HEK293T (cell line): ENCODE data around the gene NUDT14.

Experiments used
- CTCF ChIA-PET: fragments of 350-600 bp; formaldehyde crosslinking; extraction: SDS; loops from one replicate; lab custom pipeline; 2021; ENCODE audit warnings: antibody characterized with exemption, inconsistent platforms; lab: Yijun Ruan, JAX
- POLR2A ChIA-PET: fragments of 350-600 bp; formaldehyde crosslinking; extraction: SDS; loops from one replicate; lab custom pipeline; 2020; ENCODE audit warnings: antibody characterized with exemption, inconsistent platforms; lab: Yijun Ruan, JAX
- DNase-seq: peaks from one replicate; pipeline ENCODE4 v3.0.0; 2012; ENCODE audit warnings: mixed read lengths; ENCODE audit errors: extremely low spot score
- ARNT ChIP-seq: fragments of 450-650 bp; IDR thresholded peaks from 2 replicates; pipeline ENCODE4 v1.6.1; 2017; ENCODE audit warnings: mild to moderate bottlenecking
- BHLHE40 ChIP-seq: fragments of 450-650 bp; IDR thresholded peaks from 2 replicates; pipeline ENCODE4 v1.6.1; 2016; ENCODE audit warnings: mild to moderate bottlenecking, moderate library complexity, borderline replicate concordance
- CTBP1 ChIP-seq: fragments of 450-650 bp; IDR thresholded peaks from 2 replicates; pipeline ENCODE4 v1.6.1; 2016; ENCODE audit warnings: borderline replicate concordance
- ELF4 ChIP-seq: fragments of 450-650 bp; IDR thresholded peaks from 2 replicates; pipeline ENCODE4 v1.6.1; 2017; ENCODE audit warnings: antibody characterized with exemption
- FOXA1 ChIP-seq: fragments of 450-650 bp; IDR thresholded peaks from 2 replicates; pipeline ENCODE4 v1.6.1; 2016; ENCODE audit warnings: mild to moderate bottlenecking
- FOXK2 ChIP-seq: fragments of 450-650 bp; IDR thresholded peaks from 2 replicates; pipeline ENCODE4 v1.6.1; 2016; ENCODE audit warnings: mild to moderate bottlenecking
- FOXM1 ChIP-seq: fragments of 450-650 bp; IDR thresholded peaks from 2 replicates; pipeline ENCODE4 v1.6.1; 2017; ENCODE audit warnings: mild to moderate bottlenecking, borderline replicate concordance
- HDGF ChIP-seq: fragments of 450-650 bp; IDR thresholded peaks from 2 replicates; pipeline ENCODE4 v1.6.1; 2017; ENCODE audit warnings: antibody characterized with exemption, borderline replicate concordance
- L3MBTL2 ChIP-seq: fragments of 450-650 bp; conservative IDR thresholded peaks from 2 replicates; pipeline ENCODE4 v1.6.1; 2016; ENCODE audit warnings: mild to moderate bottlenecking
- LEF1 ChIP-seq: fragments of 450-650 bp; IDR thresholded peaks from 2 replicates; pipeline ENCODE4 v1.6.1; 2017; ENCODE audit warnings: mild to moderate bottlenecking, borderline replicate concordance
- NFRKB ChIP-seq: fragments of 450-650 bp; IDR thresholded peaks from 2 replicates; pipeline ENCODE4 v1.6.1; 2016; ENCODE audit warnings: mild to moderate bottlenecking, moderate library complexity
- SP1 ChIP-seq: fragments of 450-650 bp; IDR thresholded peaks from 2 replicates; pipeline ENCODE4 v1.6.1; 2017
- SUZ12 ChIP-seq: fragments of 450-650 bp; IDR thresholded peaks from 2 replicates; pipeline ENCODE4 v1.6.1; 2016; ENCODE audit warnings: mild to moderate bottlenecking
- TARDBP ChIP-seq: fragments of 450-650 bp; IDR thresholded peaks from 2 replicates; pipeline ENCODE4 v1.6.1; 2016
- ZNF384 ChIP-seq: fragments of 450-650 bp; IDR thresholded peaks from 2 replicates; pipeline ENCODE4 v1.6.1; 2016
- TF ChIP-seq, protein P1 (sequence below): fragments of 450-650 bp; IDR thresholded peaks from 2 replicates; pipeline ENCODE4 v1.6.1; 2016

NUDT14 gene

DNA sequence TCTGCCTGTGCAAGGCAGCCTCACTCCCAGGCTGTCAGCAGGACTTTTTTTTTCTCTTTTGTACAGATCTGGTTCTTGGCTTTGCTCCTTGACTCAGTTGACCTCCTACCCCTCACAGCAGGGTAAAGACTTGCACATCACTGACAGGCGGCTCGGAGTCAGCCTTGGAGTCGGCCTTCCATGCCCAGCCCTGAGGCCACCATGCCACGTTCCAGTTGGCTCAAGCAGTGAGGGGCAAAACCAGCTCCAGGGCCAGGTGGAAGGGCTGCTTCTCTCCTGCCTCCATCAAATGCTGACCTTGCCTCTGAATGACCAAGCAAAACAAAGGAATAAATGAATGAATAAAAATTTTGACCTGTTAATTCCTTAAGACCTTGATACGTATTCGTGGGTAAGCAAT is 40.1 kb downstream of the NUDT14 start:
- POLR2A ChIA-PET: no interaction called here
- CTCF ChIA-PET: no interaction called here

DNA sequence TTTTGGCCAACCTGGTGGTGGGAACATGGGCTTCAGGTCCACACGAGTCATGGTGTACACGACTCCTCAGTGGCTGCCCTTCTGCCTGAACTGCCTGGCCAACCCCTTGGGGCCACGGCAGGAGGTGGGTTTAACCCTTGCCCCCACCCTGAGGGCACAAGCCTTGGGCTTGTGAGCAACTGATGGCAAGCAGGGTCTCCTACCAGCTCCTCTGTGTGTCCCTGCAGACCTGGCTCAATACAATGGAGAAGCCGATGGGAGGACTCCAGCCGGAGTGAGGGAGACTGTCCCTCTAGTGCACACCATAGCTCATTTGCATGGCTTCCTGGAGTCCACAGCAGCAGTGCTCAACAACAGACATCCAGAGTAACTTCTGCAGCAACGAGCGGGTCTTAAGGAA is 40.5 kb downstream of the NUDT14 start:
- no peak for DNase-seq
- no peak for TF ChIP-seq FOXK2
- no peak for TF ChIP-seq SUZ12
- no peak for TF ChIP-seq CTBP1
- no peak for TF ChIP-seq ZNF384
- TF ChIP-seq FOXA1: no peak
- no peak for TF ChIP-seq TARDBP
- no peak for TF ChIP-seq SP1
- TF ChIP-seq, protein P1, sequence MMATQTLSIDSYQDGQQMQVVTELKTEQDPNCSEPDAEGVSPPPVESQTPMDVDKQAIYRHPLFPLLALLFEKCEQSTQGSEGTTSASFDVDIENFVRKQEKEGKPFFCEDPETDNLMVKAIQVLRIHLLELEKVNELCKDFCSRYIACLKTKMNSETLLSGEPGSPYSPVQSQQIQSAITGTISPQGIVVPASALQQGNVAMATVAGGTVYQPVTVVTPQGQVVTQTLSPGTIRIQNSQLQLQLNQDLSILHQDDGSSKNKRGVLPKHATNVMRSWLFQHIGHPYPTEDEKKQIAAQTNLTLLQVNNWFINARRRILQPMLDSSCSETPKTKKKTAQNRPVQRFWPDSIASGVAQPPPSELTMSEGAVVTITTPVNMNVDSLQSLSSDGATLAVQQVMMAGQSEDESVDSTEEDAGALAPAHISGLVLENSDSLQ: no peak
- no peak for TF ChIP-seq BHLHE40
- no peak for TF ChIP-seq FOXM1
- no peak for TF ChIP-seq ELF4
- TF ChIP-seq NFRKB: no peak
- ChIA-PET POLR2A (no interaction called here), CTCF (no interaction called here)

More for the DNA sequence above, 40.1 kb downstream of the NUDT14 start:
- TF ChIP-seq, protein P1: no peak
- no peak for TF ChIP-seq TARDBP
- no peak for TF ChIP-seq CTBP1
- no peak for TF ChIP-seq LEF1
- TF ChIP-seq ZNF384: no peak
- no peak for TF ChIP-seq FOXM1
- no peak for DNase-seq

DNA sequence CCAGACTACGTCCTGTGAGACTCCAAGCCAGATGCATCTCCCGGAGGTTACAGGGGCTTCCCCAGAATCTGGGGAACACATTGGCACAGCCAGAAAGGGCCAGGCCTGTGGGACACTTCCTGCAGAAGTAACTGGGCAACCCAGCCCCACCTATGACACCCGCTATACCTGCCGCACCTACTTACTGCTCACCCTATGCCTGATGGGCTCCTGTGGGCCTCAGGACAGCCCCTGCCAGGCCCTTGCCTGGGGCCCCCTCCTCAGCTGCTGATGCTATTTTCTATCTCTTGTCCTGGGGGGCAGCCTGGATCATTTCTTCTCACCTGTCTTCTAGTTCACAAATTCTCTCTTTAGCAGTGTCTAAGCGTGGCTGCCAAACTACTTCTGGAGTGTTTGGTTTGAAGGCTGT is 41.3 kb downstream of the NUDT14 start:
- POLR2A ChIA-PET: no interaction called here
- CTCF ChIA-PET: no interaction called here
- TF ChIP-seq ELF4 (no peak), SP1 (no peak), TARDBP (no peak), L3MBTL2 (no peak), HDGF (no peak), LEF1 (no peak), ARNT (no peak)
- TF ChIP-seq, protein P1: no peak
- DNase-seq: no peak

DNA sequence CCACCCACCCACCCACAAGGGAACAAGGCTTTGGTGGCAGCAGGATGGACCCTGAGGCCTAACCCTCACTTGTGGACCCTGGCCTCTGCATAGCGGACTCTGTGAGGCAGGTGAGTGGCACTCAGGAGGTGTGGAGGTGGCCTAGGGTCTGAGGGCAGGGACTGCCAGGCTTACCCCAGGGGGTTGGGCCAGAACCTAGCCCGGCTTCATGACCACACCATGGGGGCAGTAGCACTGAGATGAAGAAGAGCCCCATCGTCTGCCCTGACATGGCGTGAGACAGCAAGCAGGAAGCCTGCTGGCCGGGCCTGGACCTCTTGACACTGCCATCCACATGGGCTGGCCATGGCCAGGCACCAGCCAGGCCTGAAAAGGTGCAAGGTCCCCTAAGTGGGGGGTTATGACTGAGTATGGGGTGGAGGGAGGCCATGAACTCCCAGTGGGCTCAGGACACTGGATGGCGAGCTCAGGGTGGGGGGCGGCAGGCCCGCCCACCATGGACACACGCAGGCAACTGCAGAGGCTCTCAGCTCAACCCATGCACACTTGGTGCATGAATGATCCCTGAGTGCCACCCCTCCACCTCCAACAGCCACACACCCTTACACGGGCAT is 41.8 kb downstream of the NUDT14 start:
- ChIA-PET CTCF (no interaction called here), POLR2A (no interaction called here)
- no peak for DNase-seq
- no peak for TF ChIP-seq BHLHE40
- no peak for TF ChIP-seq CTBP1
- TF ChIP-seq, protein P1: no peak
- no peak for TF ChIP-seq SUZ12
- no peak for TF ChIP-seq HDGF

DNA sequence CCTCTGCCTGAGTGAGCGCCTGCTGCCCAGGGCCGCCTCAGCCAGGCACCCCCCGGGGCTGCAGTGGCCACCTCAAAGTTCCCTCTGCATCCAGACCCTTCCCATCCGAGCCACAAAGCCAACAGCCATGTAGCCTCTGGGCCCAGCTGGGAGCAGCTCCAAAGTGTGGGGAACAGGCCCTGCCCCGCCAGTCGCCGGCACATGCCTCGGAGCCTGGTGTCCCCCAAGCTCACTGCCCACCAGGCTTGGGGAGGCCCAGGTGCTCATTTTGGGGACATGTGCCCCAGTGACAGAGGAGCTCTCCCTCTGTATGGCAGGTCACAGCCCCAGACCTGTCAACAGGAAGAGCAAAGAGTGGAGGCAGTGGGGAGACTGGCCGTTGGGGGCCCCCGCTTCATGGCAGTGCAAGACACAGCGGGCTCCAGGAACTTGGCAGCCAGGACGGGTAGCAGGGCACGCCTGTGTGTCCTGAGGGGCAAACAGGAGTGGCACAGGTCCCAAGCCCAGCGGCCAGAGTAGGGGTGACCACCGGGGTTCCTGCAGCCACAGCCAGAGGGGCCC is 42.5 kb downstream of the NUDT14 start:
- TF ChIP-seq FOXA1 (no peak), SUZ12 (no peak), LEF1 (no peak), HDGF (no peak)
- ChIA-PET CTCF (no interaction called here), POLR2A (no interaction called here)
- DNase-seq: no peak

DNA sequence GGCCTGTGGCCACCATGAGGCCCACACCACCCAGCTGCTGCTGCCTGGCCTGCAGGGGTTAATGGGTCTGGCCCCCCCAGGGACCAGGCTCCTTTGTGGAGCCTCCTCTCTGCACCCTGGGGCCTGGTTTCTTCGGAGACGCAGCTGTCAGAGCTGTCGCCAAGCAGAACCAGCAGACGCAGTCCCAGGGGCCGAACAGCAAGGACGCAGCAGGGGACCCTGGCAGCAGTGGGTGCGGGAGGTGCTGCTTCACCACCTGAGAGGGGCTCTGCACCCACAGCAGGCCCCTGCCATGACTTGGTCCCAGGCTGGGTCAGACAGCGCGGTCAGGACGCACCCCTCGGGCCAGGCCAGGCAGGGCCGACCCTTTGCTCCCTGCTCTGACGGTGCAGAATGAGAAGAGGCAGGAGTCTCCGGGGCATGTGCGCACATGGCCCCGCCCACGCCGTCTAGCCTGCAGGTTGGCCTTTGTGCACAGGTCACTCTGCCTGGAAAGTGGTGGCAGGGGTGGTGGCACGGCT is 43.0 kb downstream of the NUDT14 start:
- no peak for TF ChIP-seq L3MBTL2
- no peak for TF ChIP-seq ZNF384
- no peak for TF ChIP-seq FOXM1
- no peak for TF ChIP-seq NFRKB
- no peak for TF ChIP-seq BHLHE40
- no peak for TF ChIP-seq FOXA1
- TF ChIP-seq HDGF: no peak
- TF ChIP-seq FOXK2: no peak
- TF ChIP-seq TARDBP: no peak
- TF ChIP-seq ARNT: no peak
- TF ChIP-seq SP1: no peak
- no peak for TF ChIP-seq LEF1
- no peak for TF ChIP-seq SUZ12
- no peak for TF ChIP-seq ELF4
- no peak for TF ChIP-seq CTBP1
- TF ChIP-seq, protein P1: no peak
- no peak for DNase-seq
- CTCF ChIA-PET: no interaction called here
- POLR2A ChIA-PET: no interaction called here
